Pancreas (tissue), 10 donors: Measurements from ENCODE around the gene PROP1. TPM values are rescaled to one million over a fixed set of nuclear protein-coding genes. Genes with fewer than 3 reads are reported as not detected.

ENCODE experiments used
- ATAC-seq, 4 donors: fragments of 200-7000 bp; cut with Tn5 transposase; one replicate each; pipeline versions ENCODE4 v1.8.0 to v1.9.1; 2020; ENCODE audit warnings: mild to moderate bottlenecking in 4 of 4, moderate library complexity in 4 of 4
- DNase-seq, 6 donors: peaks; one replicate each; pipeline ENCODE4 v3.0.0-alpha.2; 2020
- FAIRE-seq: peaks from 2 replicates; lab custom pipeline; 2012; peaks lifted over from hg19 to GRCh38; lab: Jason Lieb, UNC
- H3K27ac ChIP-seq, 4 donors: fragments of 200-600 bp; sonication (generic); 1 replicate in 3 of 4; 2 replicates in 1 of 4; pipeline versions ENCODE4 v1.5.0 to v1.8.0; 2020
- H3K27me3 ChIP-seq, 4 donors: fragments of 200-600 bp; one replicate each; pipeline ENCODE4 v1.8.0; 2021
- H3K36me3 ChIP-seq, 3 donors: fragments of 200-600 bp; sonication (generic) in 1 of 3; one replicate each; pipeline versions ENCODE4 v1.5.0 to v1.8.0; 2020 to 2021
- H3K4me1 ChIP-seq, 3 donors: fragments of 200-600 bp; one replicate each; pipeline ENCODE4 v1.8.0; 2021
- H3K4me3 ChIP-seq, 4 donors: fragments of 200-600 bp; sonication (generic) in 2 of 4; one replicate each; pipeline versions ENCODE4 v1.5.0 to v1.8.0; 2020 to 2021
- H3K9me3 ChIP-seq, 4 donors: fragments of 200-600 bp; one replicate each; pipeline ENCODE4 v1.8.0; 2021
- WGBS, 2 donors: extraction: QIAGEN DNeasy Blood & Tissue Kit; methylation state at CpG; one replicate each; pipeline ENCODE4 v1.1.7; 2013; 5-methylcytosine and 5-hydroxymethylcytosine counted together
- intact Hi-C, 3 donors: fragments of 100-400 bp; cut with DNase I; formaldehyde crosslinking; loops; one replicate each; pipeline versions ENCODE4 v1.11.1 to v1.14.2; 2022
- polyA plus RNA-seq, 2 donors: library from polyadenylated mRNA; stranded (reverse); fragments of 200-250 nt; gene quantifications; one replicate each; pipeline ENCODE4 v1.2.3, GENCODE V29; 2013
- total RNA-seq, 6 donors: library from RNA; stranded (reverse); fragmentation: NEBNext Ultra II Directional in 4 of 6; extraction: Animal tissue kit (Norgen Biotek cat#: 25700) in 4 of 6; gene quantifications; one replicate each; pipeline versions ENCODE4 v1.2.1 to v1.2.4, GENCODE V29; 2021 to 2023
- TF ChIP-seq, protein P1 (sequence below), 4 donors: fragments of 200-600 bp; sonication (generic) in 3 of 4; IDR thresholded peaks; one replicate each; pipeline versions ENCODE4 v1.5.0 to v1.8.0; 2021; ENCODE audit warnings: antibody characterized with exemption in 4 of 4
- donor health status: healthy with polysubstance abuse.
- donor health status: DM: no; HTN: no; CAD: no; lungs with moderate emphysema.
- donor health status: DM: no; HTN: no; CAD: no.
- donor health status: control.
- donor health status: control.
- donor health status: Bipolar disorder and iron deficiency.
- donor health status: DM: yes; HTN: yes; CAD: no.
- donor health status: DM: no; HTN: no; CAD: no.
- donor health status: DM: no; HTN: no; CAD: no.
- donor health status: DM: yes; HTN: yes; CAD: no.

The PROP1 gene
- total and polyA plus RNA-seq, 8 donors, result not detected

DNA sequence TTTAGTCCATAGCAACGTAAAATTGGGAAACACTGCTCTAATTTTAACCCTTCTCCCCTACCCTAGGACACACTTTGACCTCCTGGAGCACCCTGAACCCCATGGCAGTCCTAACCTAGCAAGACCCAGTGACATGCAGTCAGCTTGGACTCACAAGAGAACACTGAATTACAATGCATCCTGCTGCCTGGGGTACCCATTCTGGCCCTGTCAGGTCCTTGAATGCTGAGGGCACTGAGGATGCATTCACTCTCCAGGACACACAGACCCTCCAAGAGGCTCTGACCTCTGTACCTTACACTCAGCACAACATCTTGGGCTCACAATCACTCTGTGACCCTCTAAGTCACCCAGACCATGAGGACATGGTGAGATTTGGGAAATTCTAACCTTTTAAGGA lies 1.8 kb upstream of the PROP1 start:
- Histone ChIP-seq H3K9me3 (no peaks in the 10 kb centered on the region), H3K36me3 (no peaks in the 10 kb centered on the region), H3K4me3 (no peak overlapping the region), H3K4me1 (no peaks in the 10 kb centered on the region), H3K27me3 (no peaks in the 10 kb centered on the region), H3K27ac (no peak overlapping the region)
- no peak for DNase-seq
- FAIRE-seq, result no peak
- ATAC-seq, result no peak
- intact Hi-C loops, result no loop called here
- TF ChIP-seq, protein P1, sequence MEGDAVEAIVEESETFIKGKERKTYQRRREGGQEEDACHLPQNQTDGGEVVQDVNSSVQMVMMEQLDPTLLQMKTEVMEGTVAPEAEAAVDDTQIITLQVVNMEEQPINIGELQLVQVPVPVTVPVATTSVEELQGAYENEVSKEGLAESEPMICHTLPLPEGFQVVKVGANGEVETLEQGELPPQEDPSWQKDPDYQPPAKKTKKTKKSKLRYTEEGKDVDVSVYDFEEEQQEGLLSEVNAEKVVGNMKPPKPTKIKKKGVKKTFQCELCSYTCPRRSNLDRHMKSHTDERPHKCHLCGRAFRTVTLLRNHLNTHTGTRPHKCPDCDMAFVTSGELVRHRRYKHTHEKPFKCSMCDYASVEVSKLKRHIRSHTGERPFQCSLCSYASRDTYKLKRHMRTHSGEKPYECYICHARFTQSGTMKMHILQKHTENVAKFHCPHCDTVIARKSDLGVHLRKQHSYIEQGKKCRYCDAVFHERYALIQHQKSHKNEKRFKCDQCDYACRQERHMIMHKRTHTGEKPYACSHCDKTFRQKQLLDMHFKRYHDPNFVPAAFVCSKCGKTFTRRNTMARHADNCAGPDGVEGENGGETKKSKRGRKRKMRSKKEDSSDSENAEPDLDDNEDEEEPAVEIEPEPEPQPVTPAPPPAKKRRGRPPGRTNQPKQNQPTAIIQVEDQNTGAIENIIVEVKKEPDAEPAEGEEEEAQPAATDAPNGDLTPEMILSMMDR (IDR thresholded peaks at IDR 0.05), result no peak
- 50 to 73% methylated on average over 1 of the region's 1 CpG for WGBS, 2 donors

DNA sequence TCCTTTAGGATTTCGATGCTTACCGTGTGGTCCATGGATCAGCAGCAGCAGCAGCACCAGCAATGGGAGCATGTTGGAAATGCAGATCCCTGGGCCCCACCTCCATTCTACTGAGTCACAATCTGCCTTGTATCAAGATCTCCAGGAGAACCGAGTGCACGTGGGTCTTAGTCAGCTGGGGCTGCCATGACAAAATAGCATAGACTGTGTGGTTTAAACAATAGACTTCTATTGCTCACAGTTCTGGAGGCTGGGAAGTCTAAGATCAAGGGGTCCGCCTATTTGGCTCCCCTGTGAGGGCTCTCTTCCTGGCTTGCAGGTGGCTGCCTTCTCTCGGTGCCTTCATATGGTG lies 1.3 kb upstream of the PROP1 start:
- Histone ChIP-seq H3K36me3 (no peaks in the 10 kb centered on the region), H3K4me1 (no peaks in the 10 kb centered on the region), H3K9me3 (no peaks in the 10 kb centered on the region), H3K27me3 (no peaks in the 10 kb centered on the region), H3K27ac (no peak overlapping the region), H3K4me3 (no peak overlapping the region)
- DNase-seq (no peak), ATAC-seq (no peak), FAIRE-seq (no peak)
- intact Hi-C loops, result no loop called here
- TF ChIP-seq, protein P1 (IDR thresholded peaks at IDR 0.05), result no peak
- 74% methylated on average over 6 of the region's 6 CpGs for WGBS, 2 donors

DNA sequence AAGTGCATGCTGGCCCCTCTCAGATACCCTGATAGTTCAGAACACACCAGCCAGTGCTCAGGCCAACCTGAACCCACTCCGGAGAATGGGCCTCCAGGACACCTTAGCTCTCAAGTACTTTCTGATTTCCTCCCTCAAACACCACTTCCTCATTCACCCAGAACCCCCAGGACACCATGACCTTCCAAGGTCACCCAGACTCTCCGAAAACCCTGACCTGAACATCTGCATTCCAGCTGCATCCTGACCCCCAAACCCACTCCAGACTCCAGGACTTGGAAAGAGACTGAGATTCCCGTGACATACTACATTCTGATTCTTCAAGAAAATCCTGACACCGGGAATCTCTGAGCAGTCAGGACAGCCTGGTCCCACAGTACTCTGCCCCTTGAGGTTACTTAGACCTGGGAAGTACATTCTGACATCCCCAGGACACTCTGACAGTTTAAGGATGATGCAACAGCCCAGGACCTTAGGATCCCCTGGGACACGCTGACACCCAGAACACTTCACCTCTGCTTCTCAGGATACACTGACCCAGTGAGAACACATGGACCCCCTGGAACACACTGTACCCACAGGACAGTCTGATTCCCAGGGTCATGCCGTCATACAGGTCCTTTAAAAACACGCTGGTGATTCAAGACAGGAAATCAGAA lies 747 bp upstream of the PROP1 start:
- Histone ChIP-seq H3K36me3 (no peaks in the 10 kb centered on the region), H3K4me3 (no peak overlapping the region), H3K4me1 (no peaks in the 10 kb centered on the region), H3K9me3 (no peaks in the 10 kb centered on the region), H3K27ac (no peak overlapping the region), H3K27me3 (no peaks in the 10 kb centered on the region)
- no peak for ATAC-seq
- 76 to 90% methylated on average over 7 of the region's 7 CpGs for WGBS, 2 donors
- no peak for DNase-seq
- FAIRE-seq, result no peak
- TF ChIP-seq, protein P1 (IDR thresholded peaks at IDR 0.05), result no peak
- intact Hi-C loops, result no loop called here

DNA sequence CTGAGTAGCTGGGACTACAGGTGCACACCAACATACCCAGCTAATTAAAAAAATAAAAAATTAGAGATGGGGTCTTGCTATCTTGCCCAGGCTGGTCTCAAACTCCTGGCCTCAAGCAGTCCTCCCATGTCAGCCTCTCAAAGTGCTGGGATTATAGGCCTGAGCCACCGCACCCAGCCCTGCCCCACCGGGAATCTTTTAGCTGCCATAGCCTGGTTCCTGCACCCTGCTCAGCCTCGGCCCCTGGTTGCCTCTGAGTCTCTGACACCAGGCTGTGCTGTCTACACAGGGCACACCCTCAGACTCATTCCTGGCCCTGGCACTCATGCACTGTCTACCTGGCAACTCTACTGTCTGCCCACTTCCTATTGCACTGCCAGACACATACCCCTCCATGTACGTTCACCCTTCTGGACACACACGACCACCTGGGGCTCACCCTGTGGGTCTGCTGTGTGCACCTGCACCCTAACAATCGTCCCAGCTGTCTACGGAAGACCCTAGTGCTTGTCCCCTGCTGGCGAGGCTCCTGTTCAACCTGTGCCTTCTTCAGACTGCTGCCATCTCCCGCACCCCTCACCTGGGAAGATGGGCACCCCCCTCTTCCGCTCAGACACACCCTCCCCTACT lies 1.4 kb downstream of the PROP1 start:
- TF ChIP-seq, protein P1 (IDR thresholded peaks at IDR 0.05), result no peak

DNA sequence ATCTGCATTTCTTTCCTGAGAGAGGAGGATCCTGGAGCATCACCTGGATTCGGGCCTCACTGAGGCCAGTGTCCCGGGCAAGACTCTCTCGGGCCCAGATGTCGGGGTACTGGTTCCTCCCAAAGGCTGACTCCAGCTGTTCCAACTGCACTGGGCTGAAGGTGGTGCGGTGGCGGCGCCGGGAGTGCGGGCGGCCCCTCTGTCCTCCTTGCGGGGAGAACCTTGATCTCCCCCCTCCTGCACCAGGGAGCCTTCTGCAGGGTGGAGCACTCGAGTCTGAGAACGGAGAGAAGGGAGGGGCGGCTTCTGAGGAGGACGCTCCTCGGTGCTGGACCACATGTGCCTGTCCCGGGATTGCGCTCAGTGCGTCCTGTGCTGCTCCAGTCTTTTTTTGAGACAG lies 2.0 kb downstream of the PROP1 start:
- TF ChIP-seq, protein P1 (IDR thresholded peaks at IDR 0.05), result no peak
- WGBS, 2 donors, result 89% methylated on average over 19 of the region's 19 CpGs
- no peak for ATAC-seq
- no peak for FAIRE-seq
- no peak overlapping the region for H3K4me3 ChIP-seq
- H3K36me3 ChIP-seq, result no peaks in the 10 kb centered on the region
- intact Hi-C loops, result no loop called here
- H3K27ac ChIP-seq, result no peak overlapping the region
- no peaks in the 10 kb centered on the region for H3K27me3 ChIP-seq
- no peaks in the 10 kb centered on the region for H3K9me3 ChIP-seq
- H3K4me1 ChIP-seq, result no peaks in the 10 kb centered on the region
- no peak for DNase-seq

More for the DNA sequence above, 1.4 kb downstream of the PROP1 start:
- FAIRE-seq (no peak), ATAC-seq (no peak), DNase-seq (no peak)
- H3K4me3 ChIP-seq, result no peak overlapping the region
- H3K4me1 ChIP-seq, result no peaks in the 10 kb centered on the region
- intact Hi-C loops, result no loop called here
- H3K9me3 ChIP-seq, result no peaks in the 10 kb centered on the region
- no peak overlapping the region for H3K27ac ChIP-seq
- H3K36me3 ChIP-seq, result no peaks in the 10 kb centered on the region
- no peaks in the 10 kb centered on the region for H3K27me3 ChIP-seq
- WGBS, 2 donors, result 73 to 85% methylated on average over 10 of the region's 10 CpGs
